ENCODE data around the gene MTOR. TPM values are rescaled to one million over a fixed set of nuclear protein-coding genes. Genes with fewer than 3 reads are reported as not detected.

Gene MTOR
- total RNA-seq, 8 experiments from 2014 or later, result 27.9 to 59.9 (median 51.2) TPM

DNA sequence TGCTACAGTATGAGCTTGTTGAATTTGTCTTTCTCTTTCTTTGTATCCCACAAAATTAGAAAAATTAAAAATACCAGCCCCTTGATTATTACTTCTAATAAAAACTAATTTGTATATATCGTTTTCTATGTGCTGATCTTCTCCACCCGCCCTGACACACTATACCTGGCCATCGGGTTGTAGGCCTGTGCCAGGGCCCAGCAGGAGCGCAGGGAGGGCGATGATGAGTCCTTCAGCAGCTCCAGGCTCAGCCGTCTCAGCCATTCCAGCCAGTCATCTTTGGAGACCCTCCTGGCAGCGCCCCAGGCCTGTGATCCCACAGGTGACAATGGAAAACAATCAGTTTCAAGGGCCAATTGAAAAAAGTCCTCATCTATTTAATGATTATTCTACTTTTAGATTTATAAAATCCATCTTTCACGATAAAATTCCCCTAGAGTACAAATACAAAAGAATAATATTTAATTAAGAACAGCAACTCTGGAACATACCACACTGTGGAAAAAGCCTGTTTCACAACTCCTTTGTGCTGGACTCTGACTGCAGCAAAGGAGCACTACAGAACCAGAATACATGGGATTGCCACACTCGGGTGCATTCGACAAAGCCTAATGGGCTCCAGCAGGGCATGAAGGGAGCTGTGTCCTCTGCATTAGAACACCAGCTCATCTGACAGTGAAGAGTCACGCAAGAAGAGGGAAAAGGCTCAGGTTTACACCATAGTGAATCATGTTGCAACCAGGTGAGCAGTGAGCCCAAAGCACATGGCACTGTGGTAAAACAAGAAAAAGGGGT is 57.8 kb downstream of the MTOR start:
- no peak for ATAC-seq (replicated peaks in 6 of 8)
- H3K27ac ChIP-seq, result no peak overlapping the region
- WGBS, 10 experiments, result 64 to 96% (median 94%) methylated on average over 3 to 11 of the region's 11 CpGs; no CpG with 5 or more reads in 2 of the 10 experiments
- H3K4me3 ChIP-seq, result no peak overlapping the region
- H3K4me1 ChIP-seq (replicated peaks in 1 of 2), result no peaks in the 10 kb centered on the region
- in situ Hi-C loops (cut with MboI; ENCODE audit: low pct_unique_long_range_greater_than_20kb in 2 of 9, low sequenced_read_pairs in 9 of 9, unreplicated experiment in 9 of 9), result loop anchor here in 1 of 9 experiments (25.0 kb wide), 1 partner anchor 92 kb away; no protein-coding TSS in a partner anchor

DNA sequence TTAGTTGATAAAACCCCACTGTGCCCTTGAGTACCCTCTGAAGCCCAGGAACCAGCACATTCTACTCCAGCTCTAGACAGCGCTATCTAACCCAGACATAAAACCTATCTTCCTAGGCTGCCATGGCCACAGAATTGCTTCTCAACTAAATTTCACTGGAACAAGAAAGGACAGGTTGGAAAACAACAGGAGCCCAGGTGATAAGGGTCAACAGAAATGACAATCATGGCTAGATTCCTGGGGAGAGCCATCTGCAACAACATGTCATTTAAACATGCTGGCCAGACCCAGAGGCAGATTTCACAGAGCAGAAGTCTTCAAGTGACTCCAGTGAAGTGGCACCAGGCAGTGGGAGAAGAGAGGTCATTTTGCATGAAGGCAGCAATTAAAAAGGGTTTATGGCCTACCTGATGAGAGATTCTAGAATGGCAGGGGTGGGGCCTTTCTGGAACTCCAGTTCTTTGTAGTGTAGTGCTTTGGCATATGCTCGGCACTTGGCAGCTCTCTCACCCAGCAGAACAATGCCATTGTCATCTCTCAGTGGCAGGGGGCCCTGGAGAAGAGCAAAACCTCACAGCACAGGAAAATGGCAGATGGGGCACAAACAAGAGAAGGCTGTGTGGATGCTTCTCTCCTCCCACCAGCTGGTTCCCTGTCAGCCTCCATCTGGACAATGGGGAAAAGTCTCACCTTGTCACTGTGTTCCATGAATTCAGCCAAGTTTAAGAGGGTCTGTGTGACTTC is 63.3 kb downstream of the MTOR start:
- ATAC-seq (replicated peaks in 6 of 8), result no peak
- 75 to 100% (median 86%) methylated on average over 1 to 2 of the region's 2 CpGs; no CpG with 5 or more reads in 5 of the 10 experiments for WGBS, 10 experiments
- Histone ChIP-seq H3K27ac (no peak overlapping the region), H3K4me1 (replicated peaks in 1 of 2) (no peaks in the 10 kb centered on the region), H3K4me3 (no peak overlapping the region)
- in situ Hi-C loops (cut with MboI; ENCODE audit: low pct_unique_long_range_greater_than_20kb in 2 of 9, low sequenced_read_pairs in 9 of 9, unreplicated experiment in 9 of 9), result no loop called here

DNA sequence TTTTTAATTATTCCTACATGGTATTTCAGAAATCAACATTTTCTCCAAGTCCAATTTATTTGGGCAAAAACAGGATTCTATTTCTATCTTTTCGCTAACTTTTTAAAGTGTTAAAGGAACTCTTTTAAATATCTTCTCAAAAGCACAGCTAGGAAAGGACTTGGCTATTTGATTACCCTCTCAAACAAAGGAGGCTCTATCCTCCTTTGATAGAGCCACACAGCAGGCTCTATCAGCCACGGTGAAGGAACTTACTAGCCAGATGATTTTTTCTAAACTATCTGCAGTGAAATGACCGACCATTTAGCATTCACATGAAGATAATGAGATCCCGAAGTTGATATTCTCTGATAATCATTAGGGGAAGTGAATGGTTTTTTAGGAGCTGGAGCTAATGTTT is 64.1 kb downstream of the MTOR start:
- in situ Hi-C loops (cut with MboI; ENCODE audit: low pct_unique_long_range_greater_than_20kb in 2 of 9, low sequenced_read_pairs in 9 of 9, unreplicated experiment in 9 of 9), result no loop called here
- 58 to 100% (median 77%) methylated on average over 1 to 4 of the region's 4 CpGs for WGBS, 10 experiments

DNA sequence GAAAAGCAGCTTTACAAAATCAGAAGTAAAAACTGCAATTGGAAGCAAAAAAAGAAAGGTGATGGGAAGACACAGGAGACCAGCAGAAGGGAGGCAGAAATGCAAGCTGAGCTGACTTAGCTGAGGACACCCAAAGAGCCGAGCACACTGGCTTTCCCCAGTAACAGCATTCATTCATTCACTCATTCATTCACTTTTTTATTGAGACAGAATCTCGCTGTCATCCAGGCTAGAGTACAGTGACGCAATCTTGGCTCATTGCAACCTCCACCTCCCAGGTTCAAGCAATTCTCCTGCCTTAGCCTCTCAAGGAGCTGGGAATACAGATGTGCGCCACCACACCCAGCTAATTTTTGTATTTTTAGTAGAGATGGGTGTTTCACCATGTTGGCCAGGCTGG is 65.0 kb downstream of the MTOR start:
- Histone ChIP-seq H3K4me3 (no peak overlapping the region), H3K27ac (no peak overlapping the region), H3K4me1 (replicated peaks in 1 of 2) (no peaks in the 10 kb centered on the region)
- 71 to 100% (median 97%) methylated on average over 1 to 4 of the region's 4 CpGs; no CpG with 5 or more reads in 4 of the 10 experiments for WGBS, 10 experiments
- in situ Hi-C loops (cut with MboI; ENCODE audit: low pct_unique_long_range_greater_than_20kb in 2 of 9, low sequenced_read_pairs in 9 of 9, unreplicated experiment in 9 of 9), result no loop called here
- ATAC-seq (replicated peaks in 6 of 8), result no peak

More for the DNA sequence above, 64.1 kb downstream of the MTOR start:
- Histone ChIP-seq H3K27ac (no peak overlapping the region), H3K4me1 (replicated peaks in 1 of 2) (no peaks in the 10 kb centered on the region), H3K4me3 (no peak overlapping the region)
- no peak for ATAC-seq (replicated peaks in 6 of 8)

DNA sequence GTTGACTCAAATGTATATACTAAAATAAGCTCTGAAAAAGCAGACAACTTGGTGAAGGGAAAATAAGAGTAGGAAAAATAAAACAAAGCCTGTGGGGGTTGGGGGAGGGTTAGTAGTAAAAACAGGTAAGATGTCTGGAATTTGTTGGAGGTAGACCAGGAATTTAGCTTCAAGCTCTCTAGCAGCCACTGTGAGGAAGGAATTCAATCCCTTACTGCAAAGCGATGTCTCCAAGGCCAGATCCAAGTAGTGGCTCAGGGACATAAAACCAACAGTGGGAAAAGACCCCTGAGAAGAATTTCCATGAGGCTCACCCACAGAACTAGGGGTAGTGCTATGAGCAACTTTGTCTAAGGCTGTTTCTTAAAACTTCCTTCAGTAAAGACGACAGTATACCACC is 65.4 kb downstream of the MTOR start:
- no peak overlapping the region for H3K27ac ChIP-seq

DNA sequence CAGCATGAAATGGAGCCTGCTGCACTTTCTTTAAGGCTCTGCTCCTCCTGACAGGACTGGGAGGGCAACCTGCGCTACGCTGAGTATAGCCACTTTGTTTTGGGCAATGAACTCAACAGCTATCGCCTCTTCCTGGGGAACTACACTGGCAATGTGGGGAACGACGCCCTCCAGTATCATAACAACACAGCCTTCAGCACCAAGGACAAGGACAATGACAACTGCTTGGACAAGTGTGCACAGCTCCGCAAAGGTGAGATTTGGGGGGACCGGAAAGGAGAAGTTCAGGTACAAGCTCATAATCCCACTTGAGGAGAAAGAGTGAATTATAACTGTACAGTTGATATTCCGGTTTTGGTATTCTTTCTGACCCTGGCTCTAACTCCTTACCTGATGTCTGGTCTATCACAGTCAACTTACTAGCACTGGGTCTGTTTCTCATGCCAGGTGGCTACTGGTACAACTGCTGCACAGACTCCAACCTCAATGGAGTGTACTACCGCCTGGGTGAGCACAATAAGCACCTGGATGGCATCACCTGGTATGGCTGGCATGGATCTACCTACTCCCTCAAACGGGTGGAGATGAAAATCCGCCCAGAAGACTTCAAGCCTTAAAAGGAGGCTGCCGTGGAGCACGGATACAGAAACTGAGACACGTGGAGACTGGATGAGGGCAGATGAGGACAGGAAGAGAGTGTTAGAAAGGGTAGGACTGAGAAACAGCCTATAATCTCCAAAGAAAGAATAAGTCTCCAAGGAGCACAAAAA is 67.8 kb downstream of the MTOR start:
- no peak for ATAC-seq (replicated peaks in 6 of 8)
- in situ Hi-C loops (cut with MboI; ENCODE audit: low pct_unique_long_range_greater_than_20kb in 2 of 9, low sequenced_read_pairs in 9 of 9, unreplicated experiment in 9 of 9), result no loop called here
- no peak overlapping the region for H3K27ac ChIP-seq
- no peaks in the 10 kb centered on the region for H3K4me1 ChIP-seq (replicated peaks in 1 of 2)
- H3K4me3 ChIP-seq, result no peak overlapping the region
- WGBS, 10 experiments, result 86 to 100% (median 92%) methylated on average over 3 to 14 of the region's 14 CpGs; no CpG with 5 or more reads in 1 of the 10 experiments

More for the DNA sequence above, 65.4 kb downstream of the MTOR start:
- in situ Hi-C loops (cut with MboI; ENCODE audit: low pct_unique_long_range_greater_than_20kb in 2 of 9, low sequenced_read_pairs in 9 of 9, unreplicated experiment in 9 of 9), result no loop called here
- no peak overlapping the region for H3K4me3 ChIP-seq
- no peak for ATAC-seq (replicated peaks in 6 of 8)
- 79 to 100% (median 88%) methylated on average over 1 to 2 of the region's 2 CpGs for WGBS, 10 experiments
- no peaks in the 10 kb centered on the region for H3K4me1 ChIP-seq (replicated peaks in 1 of 2)

DNA sequence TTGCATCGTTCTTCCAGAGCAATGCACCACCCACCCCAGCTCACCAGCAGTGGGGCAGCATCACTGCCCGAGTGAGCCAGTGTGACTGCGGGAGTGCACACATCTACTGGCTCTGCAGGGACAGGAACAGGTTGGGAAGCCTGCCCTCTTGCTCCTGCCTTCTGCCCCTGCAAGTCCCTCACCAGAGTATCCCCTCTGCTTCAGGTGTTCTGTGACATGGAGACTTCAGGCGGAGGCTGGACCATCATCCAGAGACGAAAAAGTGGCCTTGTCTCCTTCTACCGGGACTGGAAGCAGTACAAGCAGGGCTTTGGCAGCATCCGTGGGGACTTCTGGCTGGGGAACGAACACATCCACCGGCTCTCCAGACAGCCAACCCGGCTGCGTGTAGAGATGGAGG is 69.0 kb downstream of the MTOR start:
- Histone ChIP-seq H3K4me3 (no peak overlapping the region), H3K4me1 (replicated peaks in 1 of 2) (no peaks in the 10 kb centered on the region), H3K27ac (no peak overlapping the region)
- ATAC-seq (replicated peaks in 6 of 8), result no peak
- 40 to 100% (median 95%) methylated on average over 1 to 5 of the region's 11 CpGs; no CpG with 5 or more reads in 6 of the 10 experiments for WGBS, 10 experiments
- in situ Hi-C loops (cut with MboI; ENCODE audit: low pct_unique_long_range_greater_than_20kb in 2 of 9, low sequenced_read_pairs in 9 of 9, unreplicated experiment in 9 of 9), result no loop called here

DNA sequence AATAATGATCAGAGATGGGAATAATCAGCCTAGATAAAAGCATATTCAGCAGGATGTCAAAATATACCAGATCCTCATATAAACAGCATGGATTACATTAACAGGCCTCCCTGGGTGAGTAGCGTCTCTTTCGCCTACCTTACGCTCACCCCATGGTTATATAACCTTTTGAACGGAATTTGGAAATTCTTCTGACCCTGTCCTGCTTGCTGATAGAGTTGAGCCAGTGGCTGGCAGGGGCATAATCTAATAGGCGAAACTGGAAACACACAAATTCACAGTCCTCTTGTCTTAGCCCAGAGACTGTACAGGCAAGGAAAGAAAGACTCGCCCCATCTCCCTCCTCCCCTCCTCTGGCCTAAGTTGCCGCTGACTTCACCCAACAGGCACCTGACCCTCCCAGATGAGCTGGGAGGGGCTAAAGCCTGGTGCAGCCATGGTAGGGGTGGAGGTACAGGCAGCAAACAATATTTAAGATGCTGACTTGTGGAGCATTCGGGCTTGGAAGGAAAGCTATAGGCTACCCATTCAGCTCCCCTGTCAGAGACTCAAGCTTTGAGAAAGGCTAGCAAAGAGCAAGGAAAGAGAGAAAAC is 73.4 kb downstream of the MTOR start, which contains the start of gene ANGPTL7:
ANGPTL7 (plus strand) TSS at position 498 of the 594 bp plus-strand sequence. CDS start 225 bp downstream, outside the sequence.
- 70 to 100% (median 92%) methylated on average over 1 to 8 of the region's 8 CpGs; no CpG with 5 or more reads in 2 of the 10 experiments for WGBS, 10 experiments
- in situ Hi-C loops (cut with MboI; ENCODE audit: low pct_unique_long_range_greater_than_20kb in 2 of 9, low sequenced_read_pairs in 9 of 9, unreplicated experiment in 9 of 9), result no loop called here
- no peak within 1 kb of the TSS for H3K27ac ChIP-seq
- H3K4me3 ChIP-seq, result no peak within 1 kb of the TSS
- H3K4me1 ChIP-seq (replicated peaks in 1 of 2), result no peaks in the 10 kb centered on the region
- peak in 5 of 8 experiments; percentile 26 to 88 (median 40) for ATAC-seq (replicated peaks in 6 of 8)

DNA sequence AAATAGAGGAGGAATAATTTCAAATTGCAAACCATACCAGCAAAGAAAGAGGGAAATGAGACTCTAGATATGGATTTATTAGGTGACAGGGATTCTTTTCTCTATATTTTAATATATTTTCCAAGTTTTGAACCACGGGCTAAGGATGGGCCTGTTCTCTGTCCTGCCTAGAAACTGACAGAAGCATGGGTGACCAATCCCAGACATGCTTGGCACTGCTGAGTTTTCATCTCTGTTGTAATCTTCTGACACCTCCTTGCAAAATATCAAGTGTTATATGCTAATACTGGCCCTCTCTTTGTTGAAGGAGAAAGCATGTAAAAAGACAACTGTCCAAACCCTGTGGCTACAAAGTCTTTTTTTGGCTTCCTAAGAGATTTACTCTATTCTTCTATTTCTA is 74.0 kb downstream of the MTOR start:
- Histone ChIP-seq H3K27ac (no peak overlapping the region), H3K4me1 (replicated peaks in 1 of 2) (no peaks in the 10 kb centered on the region), H3K4me3 (no peak overlapping the region)
- peak in 3 of 8 experiments; percentile 80 to 99 (median 93) for ATAC-seq (replicated peaks in 6 of 8)
- in situ Hi-C loops (cut with MboI; ENCODE audit: low pct_unique_long_range_greater_than_20kb in 2 of 9, low sequenced_read_pairs in 9 of 9, unreplicated experiment in 9 of 9), result no loop called here
- 14 to 100% (median 100%) methylated on average over 1 of the region's 1 CpG; no CpG with 5 or more reads in 1 of the 10 experiments for WGBS, 10 experiments

DNA sequence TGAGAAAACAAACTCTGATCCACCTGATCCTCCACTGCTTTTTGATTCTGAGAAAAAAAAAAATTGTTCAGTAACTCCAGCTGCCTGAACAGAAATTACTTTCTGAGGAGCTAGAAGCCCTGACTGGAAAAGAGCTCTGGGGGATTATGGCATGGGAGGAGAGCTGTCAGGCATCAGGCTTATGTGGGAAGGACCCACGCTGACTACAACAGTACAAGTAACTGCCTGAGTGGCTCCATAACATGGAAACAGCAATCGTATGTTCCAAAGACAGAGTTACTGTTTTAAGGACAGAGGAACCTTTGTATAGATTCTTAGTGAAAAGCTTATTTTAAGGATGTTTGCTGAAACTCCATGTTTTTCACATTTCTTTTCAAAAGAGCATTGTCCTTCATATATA is 74.4 kb downstream of the MTOR start:
- no peak for ATAC-seq (replicated peaks in 6 of 8)
- Histone ChIP-seq H3K4me3 (no peak overlapping the region), H3K27ac (no peak overlapping the region), H3K4me1 (replicated peaks in 1 of 2) (no peaks in the 10 kb centered on the region)
- 79 to 95% (median 90%) methylated on average over 2 of the region's 2 CpGs; no CpG with 5 or more reads in 2 of the 10 experiments for WGBS, 10 experiments
- in situ Hi-C loops (cut with MboI; ENCODE audit: low pct_unique_long_range_greater_than_20kb in 2 of 9, low sequenced_read_pairs in 9 of 9, unreplicated experiment in 9 of 9), result no loop called here

DNA sequence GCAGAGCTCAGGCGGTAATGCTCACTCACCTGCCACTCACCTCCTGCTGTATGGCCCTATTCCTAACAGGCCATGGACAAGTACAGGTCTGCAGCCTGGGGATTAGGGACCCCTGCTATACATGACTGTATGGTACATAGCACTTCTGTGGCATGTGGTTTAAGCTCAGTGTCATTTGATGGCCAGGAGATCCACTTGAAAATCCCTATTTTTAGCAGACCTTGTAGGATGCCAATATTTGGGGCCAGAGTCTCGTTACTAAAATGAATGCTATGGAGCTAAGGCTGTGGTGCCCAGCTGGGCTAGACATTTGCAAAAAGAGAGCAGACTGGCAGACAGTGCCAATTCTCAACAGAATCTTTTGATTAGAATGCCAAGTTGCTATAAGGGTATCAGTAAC is 74.9 kb downstream of the MTOR start:
- no peaks in the 10 kb centered on the region for H3K4me1 ChIP-seq (replicated peaks in 1 of 2)
- no peak for ATAC-seq (replicated peaks in 6 of 8)
- H3K27ac ChIP-seq, result no peak overlapping the region
- 58 to 86% (median 80%) methylated on average over 1 to 2 of the region's 2 CpGs; no CpG with 5 or more reads in 6 of the 10 experiments for WGBS, 10 experiments
- in situ Hi-C loops (cut with MboI; ENCODE audit: low pct_unique_long_range_greater_than_20kb in 2 of 9, low sequenced_read_pairs in 9 of 9, unreplicated experiment in 9 of 9), result no loop called here
- H3K4me3 ChIP-seq, result no peak overlapping the region

DNA sequence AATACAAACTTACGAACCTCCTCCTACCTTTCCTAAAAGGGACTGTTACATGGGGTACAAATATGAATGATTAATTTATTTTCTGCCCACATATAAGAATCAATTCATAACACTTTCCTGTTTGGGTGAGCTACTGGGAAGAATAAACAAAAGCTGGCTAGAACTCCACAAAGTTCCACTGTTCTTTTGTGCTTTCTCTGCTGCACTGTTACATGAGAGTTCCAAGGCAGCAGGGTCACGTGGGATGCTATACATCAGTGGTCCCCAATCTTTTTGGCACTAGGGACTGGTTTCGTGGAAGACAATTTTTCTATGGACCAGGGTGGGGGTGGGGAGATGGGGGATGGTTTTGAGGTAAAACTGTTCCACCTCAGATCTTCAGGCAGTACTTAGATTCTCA is 75.4 kb downstream of the MTOR start:
- ATAC-seq (replicated peaks in 6 of 8), result no peak
- in situ Hi-C loops (cut with MboI; ENCODE audit: low pct_unique_long_range_greater_than_20kb in 2 of 9, low sequenced_read_pairs in 9 of 9, unreplicated experiment in 9 of 9), result no loop called here
- no peak overlapping the region for H3K4me3 ChIP-seq
- no peaks in the 10 kb centered on the region for H3K4me1 ChIP-seq (replicated peaks in 1 of 2)
- no peak overlapping the region for H3K27ac ChIP-seq
- WGBS, 10 experiments, result 75 to 100% (median 100%) methylated on average over 1 to 3 of the region's 3 CpGs; no CpG with 5 or more reads in 1 of the 10 experiments

All from motor neuron (in vitro differentiated cells).